ENCODE data around the gene CYP2A6.

GRCh38 chr19:40862785-40863184 lies 12.5 kb upstream of the CYP2A6 start:
- TF ChIP-seq CTCF (IDR thresholded peaks at IDR 0.05) (no peak), POLR2AphosphoS5 (IDR thresholded peaks at IDR 0.05; ENCODE audit: insufficient read depth in 1 of 2, low read depth in 1 of 2) (no peak), POLR2A (IDR thresholded peaks at IDR 0.05) (no peak)
